Frontal cortex (tissue), 4 donors: Measurements from ENCODE around the gene ARID4B. TPM values are rescaled to one million over a fixed set of nuclear protein-coding genes. Genes with fewer than 3 reads are reported as not detected.

Experiments used
- DNase-seq, 2 donors: peaks; one replicate each; pipeline ENCODE4 v3.0.0; 2012; ENCODE audit warnings: low spot score in 2 of 2
- FAIRE-seq: peaks from 2 replicates; lab custom pipeline; 2012; peaks lifted over from hg19 to GRCh38; lab: Jason Lieb, UNC
- small RNA-seq: library from RNA; depleted of rRNA; stranded (forward); fragments of <200 nt; gene quantifications from one replicate; pipeline ENCODE3, GENCODE V24; 2014
- total RNA-seq: library from RNA; depleted of rRNA; stranded (reverse); fragments of >200 nt; gene quantifications from one replicate; pipeline ENCODE4 v1.2.3, GENCODE V29; 2014
- donor health status: control.
- donor health status: control.
- donor health status: control.

The ARID4B gene
- total RNA-seq, 1 donor from 2014 or later: 92.9 TPM

GRCh38 chr1:235139315-235139714 is 188.7 kb downstream of the ARID4B start:
- DNase-seq: no peak
- no peak for FAIRE-seq

GRCh38 chr1:235138821-235139220 is 189.2 kb downstream of the ARID4B start:
- DNase-seq (no peak), FAIRE-seq (no peak)

GRCh38 chr1:235136111-235136510 is 191.9 kb downstream of the ARID4B start:
- DNase-seq (no peak), FAIRE-seq (no peak)

GRCh38 chr1:235134171-235134570 is 193.8 kb downstream of the ARID4B start:
- FAIRE-seq: no peak

GRCh38 chr1:235133086-235133485 is 194.9 kb downstream of the ARID4B start:
- DNase-seq (no peak), FAIRE-seq (no peak)

More at GRCh38 chr1:235134171-235134570, 193.8 kb downstream of the ARID4B start:
- no peak for DNase-seq

GRCh38 chr1:235131961-235132360 is 196.0 kb downstream of the ARID4B start:
- DNase-seq (no peak), FAIRE-seq (no peak)

GRCh38 chr1:235130766-235131270 is 197.2 kb downstream of the ARID4B start:
- DNase-seq (no peak), FAIRE-seq (no peak)

- DNase-seq (no peak), FAIRE-seq (no peak)
Measured at GRCh38 chr1:235129774-235130570, 198.0 kb downstream of the ARID4B start.

GRCh38 chr1:235128456-235129328 is 199.3 kb downstream of the ARID4B start, which contains the start of gene TOMM20:
Gene TOMM20, minus strand, starts transcription at chr1:235128837. Its CDS starts 122 bp downstream, at chr1:235128715.
- DNase-seq (peak; percentile 91 to 93), FAIRE-seq (no peak)

GRCh38 chr1:235127732-235128455 is 200.1 kb downstream of the ARID4B start:
- FAIRE-seq: no peak
- no peak for DNase-seq

GRCh38 chr1:235127203-235127602 is 200.8 kb downstream of the ARID4B start:
- DNase-seq (no peak), FAIRE-seq (no peak)

GRCh38 chr1:235124665-235125064 is 203.3 kb downstream of the ARID4B start:
- FAIRE-seq (no peak), DNase-seq (no peak)

GRCh38 chr1:235124111-235124510 is 203.9 kb downstream of the ARID4B start:
- no peak for FAIRE-seq
- DNase-seq: no peak

- no peak for FAIRE-seq
- DNase-seq: no peak
Measured at GRCh38 chr1:235122348-235122747, 205.6 kb downstream of the ARID4B start.

Small RNA genes within 50 kb of the gene (small RNA-seq; reads per million reads assigned to genes)
- not detected for gene AL391994.1
- not detected for gene MIR4753
- gene SNORA14B: 8.7 reads per million, percentile 95 among the genes with 10 or more reads in this experiment

Other genes with a start within 250 kb of the ARID4B start
- gene TOMM20, start 199.3 kb downstream of the ARID4B start, total RNA-seq: 205 TPM
- gene RBM34, start 166.9 kb downstream of the ARID4B start, total RNA-seq: 58.7 TPM
- gene GGPS1, start 391 bp upstream of the ARID4B start, total RNA-seq: 30.6 TPM
- 44.0 TPM for gene TBCE, start 39.2 kb upstream of the ARID4B start, total RNA-seq
- 19.6 TPM for gene B3GALNT2, start 176.3 kb upstream of the ARID4B start, total RNA-seq